HTR-8/SVneo (cell line): Measurements from ENCODE around the gene GATM.
"Not testable (repeated sequence)": the region's sequence is repeated elsewhere in the genome, so short reads cannot be mapped to it uniquely, and the experiment has no call there.

Source experiments
- DNase-seq: peaks from one replicate; pipeline ENCODE4 v3.0.0; 2011; ENCODE audit warnings: low spot score, mixed read lengths; ENCODE audit not compliant: insufficient read length
- FAIRE-seq: peaks from 2 replicates; lab custom pipeline; 2011; peaks lifted over from hg19 to GRCh38; lab: Jason Lieb, UNC

GATM gene

GRCh38 chr15:45319472-45320214, 58.7 kb downstream of the GATM start:
- FAIRE-seq, result no peak

GRCh38 chr15:45314960-45315359, 63.4 kb downstream of the GATM start:
- DNase-seq, result no peak
- FAIRE-seq, result no peak

More at GRCh38 chr15:45319472-45320214, 58.7 kb downstream of the GATM start:
- no peak for DNase-seq

GRCh38 chr15:45314117-45314516, 64.2 kb downstream of the GATM start:
- FAIRE-seq, DNase-seq: not testable (repeated sequence)
